OCI-LY7 (cell line): ENCODE measurements around the gene APCDD1L. TPM values are rescaled to one million over a fixed set of nuclear protein-coding genes. Genes with fewer than 3 reads are reported as not detected.

Experiments
- BruUV-seq: library from RNA; stranded (reverse); fragments of 400-500 nt; replicated peaks from 2 replicates; lab custom pipeline; 2021; lab: Mats Ljungman, UMichigan
- CTCF ChIA-PET: fragments of 300-600 bp; sonication (Branson Sonifier 250); formaldehyde crosslinking; loops from one replicate; lab custom pipeline; 2022; ENCODE audit warnings: antibody characterized with exemption; ENCODE audit not compliant: unreplicated experiment; lab: Charles Lee
- POLR2A ChIA-PET: fragments of 300-600 bp; sonication (Branson Sonifier 250); formaldehyde crosslinking; loops from one replicate; lab custom pipeline; 2022; ENCODE audit warnings: antibody characterized with exemption; lab: Charles Lee
- DNase-seq: peaks from one replicate; pipeline ENCODE4 v3.0.0-alpha.2; 2015; ENCODE audit warnings: low spot score
- H2AFZ ChIP-seq: fragments of 200-600 bp; sonication (generic), shearing (Covaris generic); 2 replicates; pipeline ENCODE4 v1.6.1; 2014; ENCODE audit warnings: mild to moderate bottlenecking, antibody characterized with exemption, low read length, moderate library complexity
- H3K27ac ChIP-seq: fragments of 200-600 bp; sonication (generic); 2 replicates; pipeline ENCODE4 v1.5.1; 2014; ENCODE audit warnings: mixed run types, low read depth, mild to moderate bottlenecking, moderate library complexity, low read length, inconsistent platforms; ENCODE audit not compliant: poor library complexity, severe bottlenecking
- H3K36me3 ChIP-seq: fragments of 200-600 bp; sonication (generic); 2 replicates; pipeline ENCODE4 v1.6.1; 2014; ENCODE audit warnings: mild to moderate bottlenecking, antibody characterized with exemption, low read length, moderate library complexity, mixed read lengths; ENCODE audit not compliant: insufficient read depth
- H3K4me1 ChIP-seq: fragments of 200-600 bp; sonication (generic); 2 replicates; pipeline ENCODE4 v1.5.1; 2014; ENCODE audit warnings: mild to moderate bottlenecking, low read length; ENCODE audit not compliant: insufficient read depth, poor library complexity, severe bottlenecking
- H3K4me2 ChIP-seq: fragments of 200-600 bp; sonication (generic); 2 replicates; pipeline ENCODE4 v1.6.1; 2014; ENCODE audit warnings: mild to moderate bottlenecking, low read length
- H3K4me3 ChIP-seq: fragments of 200-600 bp; sonication (generic); 2 replicates; pipeline ENCODE4 v1.5.1; 2014; ENCODE audit warnings: mild to moderate bottlenecking, low read depth, low read length; ENCODE audit not compliant: poor library complexity, severe bottlenecking
- H3K79me2 ChIP-seq: fragments of 200-600 bp; sonication (generic); 2 replicates; pipeline ENCODE4 v1.6.1; 2016; ENCODE audit warnings: low read depth, mild to moderate bottlenecking, low read length, moderate library complexity, mixed read lengths; ENCODE audit not compliant: insufficient read depth
- H3K9me2 ChIP-seq: fragments of 200-600 bp; sonication (generic); 2 replicates; pipeline ENCODE4 v1.6.1; 2016; ENCODE audit warnings: mild to moderate bottlenecking, low read length, mixed read lengths; ENCODE audit not compliant: insufficient read depth
- H3K9me3 ChIP-seq: fragments of 200-600 bp; sonication (generic); 2 replicates; pipeline ENCODE4 v1.6.1; 2014; ENCODE audit warnings: mild to moderate bottlenecking, mixed run types, low read length, mixed read lengths
- H4K20me1 ChIP-seq: fragments of 200-600 bp; sonication (generic); 2 replicates; pipeline ENCODE4 v1.6.1; 2014; ENCODE audit warnings: mild to moderate bottlenecking, antibody characterized with exemption, low read length, moderate library complexity, mixed read lengths; ENCODE audit not compliant: insufficient read depth
- CTCF ChIP-seq: fragments of 200-600 bp; sonication (generic); conservative IDR thresholded peaks from 2 replicates; pipeline ENCODE4 v1.5.1; 2014; ENCODE audit warnings: mild to moderate bottlenecking, antibody characterized with exemption, low read length, moderate library complexity, mixed read lengths
- EZH2phosphoT487 ChIP-seq: fragments of 200-600 bp; sonication (generic); IDR thresholded peaks from 2 replicates; pipeline ENCODE4 v1.6.1; 2018; ENCODE audit warnings: low read depth, borderline replicate concordance, mild to moderate bottlenecking, mixed run types, antibody characterized with exemption, low read length, moderate library complexity, mixed read lengths
- intact Hi-C: fragments of 100-400 bp; cut with micrococcal nuclease; formaldehyde crosslinking; loops from one replicate; pipeline ENCODE4 v1.10.0; 2022; ENCODE audit not compliant: unreplicated experiment
- total RNA-seq, 2 experiments: library from RNA; depleted of rRNA in 1 of 2; stranded (reverse); fragments of >200 nt in 1 of 2; shearing (Covaris generic) in 1 of 2; gene quantifications; 2 replicates each; pipeline ENCODE4 v1.2.3, GENCODE V29; 2014 to 2022

The APCDD1L gene
- total RNA-seq, 2 experiments from 2014 or later: not detected

- Histone ChIP-seq H3K4me3 (no peak overlapping the region), H3K79me2 (no peaks in the 10 kb centered on the region), H3K36me3 (no peaks in the 10 kb centered on the region), H3K9me3 (no peaks in the 10 kb centered on the region), H3K27ac (no peak overlapping the region), H3K4me2 (no peak overlapping the region), H3K9me2 (no peaks in the 10 kb centered on the region), H4K20me1 (no peaks in the 10 kb centered on the region), H2AFZ (no peak overlapping the region), H3K4me1 (no peaks in the 10 kb centered on the region)
- DNase-seq: no peak
- no TSS peak for BruUV-seq
- TF ChIP-seq EZH2phosphoT487 (no peak), CTCF (no peak)
- CTCF ChIA-PET: no interaction called here
- intact Hi-C loops: no loop called here
- POLR2A ChIA-PET: no interaction called here
Observed at GRCh38 chr20:58558486-58559367, 43.5 kb upstream of the APCDD1L start.

GRCh38 chr20:58557733-58558342 lies 42.6 kb upstream of the APCDD1L start:
- H4K20me1 ChIP-seq: no peaks in the 10 kb centered on the region
- POLR2A ChIA-PET: no interaction called here
- H2AFZ ChIP-seq: no peak overlapping the region
- BruUV-seq: no TSS peak
- no peaks in the 10 kb centered on the region for H3K4me1 ChIP-seq
- no peaks in the 10 kb centered on the region for H3K79me2 ChIP-seq
- intact Hi-C loops: no loop called here
- no peak overlapping the region for H3K27ac ChIP-seq
- no peak for DNase-seq
- no peaks in the 10 kb centered on the region for H3K36me3 ChIP-seq
- CTCF ChIA-PET: no interaction called here
- H3K9me2 ChIP-seq: no peaks in the 10 kb centered on the region
- no peak for TF ChIP-seq EZH2phosphoT487
- no peak for TF ChIP-seq CTCF
- no peak overlapping the region for H3K4me3 ChIP-seq
- H3K9me3 ChIP-seq: no peaks in the 10 kb centered on the region
- H3K4me2 ChIP-seq: no peak overlapping the region

- H3K27ac ChIP-seq: no peak overlapping the region
- no peak overlapping the region for H3K4me2 ChIP-seq
- H3K9me2 ChIP-seq: no peaks in the 10 kb centered on the region
- no peak overlapping the region for H3K4me3 ChIP-seq
- H3K4me1 ChIP-seq: no peaks in the 10 kb centered on the region
- no peaks in the 10 kb centered on the region for H4K20me1 ChIP-seq
- H2AFZ ChIP-seq: no peak overlapping the region
- ChIA-PET POLR2A (no interaction called here), CTCF (no interaction called here)
- TF ChIP-seq CTCF (no peak), EZH2phosphoT487 (no peak)
- intact Hi-C loops: no loop called here
- no peaks in the 10 kb centered on the region for H3K79me2 ChIP-seq
- no TSS peak for BruUV-seq
- no peaks in the 10 kb centered on the region for H3K9me3 ChIP-seq
- H3K36me3 ChIP-seq: no peaks in the 10 kb centered on the region
- DNase-seq: no peak
Observed at GRCh38 chr20:58556961-58557360, 41.8 kb upstream of the APCDD1L start.
